Lower leg skin (tissue), 4 donors: Measurements from ENCODE around the gene KRTAP17-1. TPM values are rescaled to one million over a fixed set of nuclear protein-coding genes. Genes with fewer than 3 reads are reported as not detected.

Experiments used
- DNase-seq, 2 donors: peaks; one replicate each; pipeline ENCODE4 v3.0.0-alpha.2; 2019; ENCODE audit warnings: low spot score in 2 of 2
- H3K4me3 ChIP-seq: fragments of 200-600 bp; sonication (generic); 2 replicates; pipeline ENCODE4 v1.5.1; 2017; ENCODE audit warnings: mild to moderate bottlenecking, low read depth; ENCODE audit not compliant: poor library complexity, severe bottlenecking
- CTCF ChIP-seq, 3 donors: fragments of 450-650 bp; IDR thresholded peaks; one replicate each; pipeline ENCODE4 v1.5.1; 2016; ENCODE audit warnings: antibody characterized with exemption in 3 of 3, mild to moderate bottlenecking in 3 of 3, moderate library complexity in 2 of 3
- POLR2A ChIP-seq, 2 donors: fragments of 450-650 bp; IDR thresholded peaks; one replicate each; pipeline ENCODE4 v1.6.1; 2016 to 2017; ENCODE audit warnings: antibody characterized with exemption in 2 of 2, mild to moderate bottlenecking in 1 of 2, moderate library complexity in 1 of 2
- WGBS, 2 donors: methylation state at CpG; one replicate each; pipeline ENCODE4 v1.1.5; 2018; 5-methylcytosine and 5-hydroxymethylcytosine counted together
- intact Hi-C: fragments of 100-400 bp; cut with DNase I; formaldehyde crosslinking; loops from one replicate; pipeline ENCODE4 v1.15.0; 2023; ENCODE audit warnings: low total_unique reads
- total RNA-seq, 4 donors: library from RNA; depleted of rRNA; stranded (reverse); fragments of >200 nt; gene quantifications; one replicate each; pipeline ENCODE4 v1.1.0, GENCODE V29; 2016

Gene KRTAP17-1
- total RNA-seq, 4 donors from 2014 or later = 1.3 to 38.6 TPM; not detected in 2

- no peak overlapping the region for H3K4me3 ChIP-seq
- no peak for DNase-seq
Measured at GRCh38 chr17:41340934-41341861, 25.7 kb upstream of the KRTAP17-1 start.

GRCh38 chr17:41340494-41340893 lies 25.0 kb upstream of the KRTAP17-1 start:
- 52 to 57% methylated on average over 3 of the region's 3 CpGs for WGBS, 2 donors
- intact Hi-C loops = no loop called here
- no peak for DNase-seq
- TF ChIP-seq POLR2A (IDR thresholded peaks at IDR 0.05) (no peak), CTCF (IDR thresholded peaks at IDR 0.05) (no peak)
- H3K4me3 ChIP-seq = no peak overlapping the region

More at GRCh38 chr17:41340934-41341861, 25.7 kb upstream of the KRTAP17-1 start:
- WGBS, 2 donors = 67 to 69% methylated on average over 7 of the region's 7 CpGs
- intact Hi-C loops = no loop called here
- TF ChIP-seq CTCF (IDR thresholded peaks at IDR 0.05) (no peak), POLR2A (IDR thresholded peaks at IDR 0.05) (no peak)

GRCh38 chr17:41339571-41340172 lies 24.2 kb upstream of the KRTAP17-1 start:
- WGBS, 2 donors = 38 to 40% methylated on average over 2 of the region's 2 CpGs
- no peak overlapping the region for H3K4me3 ChIP-seq
- intact Hi-C loops = no loop called here

GRCh38 chr17:41338961-41339485 lies 23.5 kb upstream of the KRTAP17-1 start:
- DNase-seq = no peak
- intact Hi-C loops = no loop called here
- no peak overlapping the region for H3K4me3 ChIP-seq
- TF ChIP-seq CTCF (IDR thresholded peaks at IDR 0.05) = no peak
- no peak for TF ChIP-seq POLR2A (IDR thresholded peaks at IDR 0.05)
- WGBS, 2 donors = 15 to 23% methylated on average over 5 of the region's 5 CpGs

More at GRCh38 chr17:41339571-41340172, 24.2 kb upstream of the KRTAP17-1 start:
- no peak for DNase-seq
- TF ChIP-seq POLR2A (IDR thresholded peaks at IDR 0.05) (no peak), CTCF (IDR thresholded peaks at IDR 0.05) (no peak)

- peak in 1 of 2 donors; percentile 23 for DNase-seq
- 84 to 94% methylated on average over 1 of the region's 1 CpG for WGBS, 2 donors
- no peak for TF ChIP-seq CTCF (IDR thresholded peaks at IDR 0.05)
- no peak overlapping the region for H3K4me3 ChIP-seq
- intact Hi-C loops = no loop called here
Measured at GRCh38 chr17:41335747-41336146, 20.2 kb upstream of the KRTAP17-1 start.
